Fibroblast of the aortic adventitia (primary cell): ENCODE data around the gene EXT2. TPM values are rescaled to one million over a fixed set of nuclear protein-coding genes. Genes with fewer than 3 reads are reported as not detected.

Experiments used
- DNase-seq: peaks from one replicate; pipeline ENCODE4 v3.0.0-alpha.2; 2010; ENCODE audit warnings: low read depth
- H3K4me3 ChIP-seq: 2 replicates; pipeline ENCODE4 v1.5.1; 2011; ENCODE audit warnings: low read depth, mild to moderate bottlenecking, control low read depth, low read length, moderate library complexity
- total RNA-seq: library from RNA; depleted of rRNA; stranded (reverse); fragments of >200 nt; gene quantifications from 2 replicates; pipeline ENCODE4 v1.2.3, GENCODE V29; 2012; ENCODE audit warnings: low replicate concordance
- TF ChIP-seq, protein P1 (sequence below): IDR thresholded peaks from 2 replicates; pipeline ENCODE4 v1.5.1; 2011; ENCODE audit warnings: mild to moderate bottlenecking, low read length, control low read depth, inconsistent platforms; ENCODE audit not compliant: insufficient read depth

Gene EXT2
- total RNA-seq, 1 donor, result 100 TPM

DNA sequence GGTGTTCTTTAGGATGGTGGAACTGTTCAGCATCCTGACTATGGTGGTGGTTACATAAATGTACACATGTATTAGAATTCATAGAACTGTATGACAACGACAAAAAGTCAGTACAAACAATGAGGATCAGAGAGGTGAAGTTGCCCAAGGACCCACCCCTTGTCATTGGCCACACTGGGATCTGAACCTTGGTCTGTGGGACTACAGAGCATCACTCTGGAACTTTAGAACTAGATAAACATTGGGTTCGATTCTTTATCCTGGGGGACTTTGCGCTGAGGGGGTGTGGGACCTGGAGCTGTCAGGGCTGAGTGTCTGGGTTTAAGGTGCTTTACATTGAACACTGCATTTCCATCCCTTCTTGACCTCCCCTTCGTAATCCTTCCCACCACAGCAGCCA lies 12.8 kb upstream of the EXT2 start:
- H3K4me3 ChIP-seq, result no peak overlapping the region
- TF ChIP-seq, protein P1, sequence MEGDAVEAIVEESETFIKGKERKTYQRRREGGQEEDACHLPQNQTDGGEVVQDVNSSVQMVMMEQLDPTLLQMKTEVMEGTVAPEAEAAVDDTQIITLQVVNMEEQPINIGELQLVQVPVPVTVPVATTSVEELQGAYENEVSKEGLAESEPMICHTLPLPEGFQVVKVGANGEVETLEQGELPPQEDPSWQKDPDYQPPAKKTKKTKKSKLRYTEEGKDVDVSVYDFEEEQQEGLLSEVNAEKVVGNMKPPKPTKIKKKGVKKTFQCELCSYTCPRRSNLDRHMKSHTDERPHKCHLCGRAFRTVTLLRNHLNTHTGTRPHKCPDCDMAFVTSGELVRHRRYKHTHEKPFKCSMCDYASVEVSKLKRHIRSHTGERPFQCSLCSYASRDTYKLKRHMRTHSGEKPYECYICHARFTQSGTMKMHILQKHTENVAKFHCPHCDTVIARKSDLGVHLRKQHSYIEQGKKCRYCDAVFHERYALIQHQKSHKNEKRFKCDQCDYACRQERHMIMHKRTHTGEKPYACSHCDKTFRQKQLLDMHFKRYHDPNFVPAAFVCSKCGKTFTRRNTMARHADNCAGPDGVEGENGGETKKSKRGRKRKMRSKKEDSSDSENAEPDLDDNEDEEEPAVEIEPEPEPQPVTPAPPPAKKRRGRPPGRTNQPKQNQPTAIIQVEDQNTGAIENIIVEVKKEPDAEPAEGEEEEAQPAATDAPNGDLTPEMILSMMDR, result no peak
- no peak for DNase-seq

DNA sequence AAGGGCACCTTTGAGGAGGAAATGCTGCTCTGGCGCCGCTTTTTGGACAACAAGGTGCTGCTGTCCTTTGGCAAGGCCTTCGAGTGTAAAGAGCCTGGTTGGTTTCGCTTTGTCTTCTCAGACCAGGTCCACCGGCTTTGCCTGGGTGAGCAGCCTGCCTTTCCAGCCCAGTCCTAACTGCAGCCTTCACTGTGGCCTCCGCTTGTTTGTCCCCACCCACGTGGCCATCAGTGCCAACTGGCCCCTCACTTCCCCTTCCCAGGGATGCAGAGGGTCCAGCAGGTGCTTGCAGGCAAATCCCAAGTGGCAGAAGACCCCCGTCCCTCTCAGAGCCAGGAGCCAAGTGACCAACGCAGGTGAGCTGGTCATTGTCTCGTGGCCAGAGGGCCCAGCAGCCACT lies 12.0 kb upstream of the EXT2 start:
- TF ChIP-seq, protein P1, result no peak
- no peak for DNase-seq
- no peak overlapping the region for H3K4me3 ChIP-seq

DNA sequence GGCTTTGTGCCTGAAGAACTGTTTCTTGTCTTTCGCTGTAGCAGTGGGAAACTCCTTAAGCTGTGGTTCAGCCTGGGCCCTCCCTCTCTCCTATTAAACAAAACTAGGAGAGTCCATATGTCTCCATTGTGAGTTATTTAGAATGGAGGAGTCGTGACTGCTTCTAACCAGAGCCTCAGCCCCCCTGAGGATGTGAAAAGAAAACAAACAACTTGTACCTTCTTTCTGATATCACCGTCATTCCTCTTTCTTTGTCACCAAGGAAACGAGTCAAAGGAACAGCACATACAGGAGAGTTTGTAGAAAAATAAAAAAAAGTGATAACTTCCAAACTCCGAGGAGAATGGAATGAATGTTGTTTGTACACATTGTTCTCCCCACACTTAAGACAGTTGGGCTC lies 11.6 kb upstream of the EXT2 start:
- TF ChIP-seq, protein P1, result no peak
- no peak for DNase-seq
- no peak overlapping the region for H3K4me3 ChIP-seq

DNA sequence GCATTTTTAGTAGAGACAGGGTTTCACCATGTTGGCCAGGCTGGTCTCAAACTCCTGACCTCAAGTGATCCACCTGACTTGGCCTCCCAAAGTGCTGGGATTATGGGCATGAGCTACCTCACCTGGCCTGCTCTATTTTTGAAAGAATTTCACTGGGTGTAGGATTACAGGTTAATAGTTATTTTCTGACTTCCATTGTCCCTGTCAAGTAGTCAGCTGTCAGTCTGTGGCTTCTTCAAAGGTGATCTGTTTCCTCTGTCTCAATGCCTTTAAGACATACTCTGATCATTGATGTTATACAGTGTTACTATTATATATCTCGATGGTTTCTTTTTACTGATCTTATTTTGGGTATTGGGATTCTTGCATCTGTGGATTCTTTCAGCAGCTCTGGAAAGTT lies 10.1 kb upstream of the EXT2 start:
- H3K4me3 ChIP-seq, result no peak overlapping the region
- TF ChIP-seq, protein P1, result no peak
- no peak for DNase-seq

DNA sequence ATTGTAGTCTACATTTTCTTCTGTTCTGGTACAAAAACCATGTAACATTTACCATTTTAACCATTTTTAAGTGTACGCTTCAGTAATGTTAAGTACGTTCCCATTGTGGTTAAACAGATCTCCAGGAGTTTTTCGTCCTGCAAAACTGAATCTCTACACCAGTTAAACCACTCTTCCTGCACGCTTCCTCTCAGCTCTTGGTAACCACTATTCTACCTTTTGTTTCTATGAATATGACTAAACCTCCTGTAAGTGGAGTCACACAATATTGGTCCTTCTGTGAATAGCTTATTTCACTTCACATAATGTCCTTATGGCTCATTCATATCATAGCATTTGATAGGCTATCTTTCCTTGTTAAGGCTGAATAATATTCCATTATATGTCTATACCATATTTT lies 7.1 kb upstream of the EXT2 start:
- TF ChIP-seq, protein P1, result no peak
- no peak overlapping the region for H3K4me3 ChIP-seq
- no peak for DNase-seq

DNA sequence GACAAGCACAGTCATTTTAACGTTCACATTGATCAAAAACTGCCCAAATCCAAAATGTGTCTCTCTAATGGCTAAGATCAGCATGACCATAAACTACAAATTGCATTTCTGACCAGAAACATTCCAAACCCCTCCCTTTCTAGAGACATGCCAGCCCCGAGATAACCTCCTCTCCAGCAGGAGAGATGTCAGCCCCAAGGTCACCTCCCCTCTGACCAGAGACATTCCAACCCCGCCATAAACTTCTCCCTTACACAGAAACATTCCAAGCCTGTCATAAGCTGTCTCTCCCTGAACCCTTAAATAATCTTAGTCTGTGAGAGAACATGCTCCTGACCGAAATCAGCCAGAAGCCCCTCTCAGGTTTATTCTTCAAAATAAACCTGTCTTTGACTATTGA lies 6.6 kb upstream of the EXT2 start:
- TF ChIP-seq, protein P1, result no peak
- H3K4me3 ChIP-seq, result no peak overlapping the region
- no peak for DNase-seq

DNA sequence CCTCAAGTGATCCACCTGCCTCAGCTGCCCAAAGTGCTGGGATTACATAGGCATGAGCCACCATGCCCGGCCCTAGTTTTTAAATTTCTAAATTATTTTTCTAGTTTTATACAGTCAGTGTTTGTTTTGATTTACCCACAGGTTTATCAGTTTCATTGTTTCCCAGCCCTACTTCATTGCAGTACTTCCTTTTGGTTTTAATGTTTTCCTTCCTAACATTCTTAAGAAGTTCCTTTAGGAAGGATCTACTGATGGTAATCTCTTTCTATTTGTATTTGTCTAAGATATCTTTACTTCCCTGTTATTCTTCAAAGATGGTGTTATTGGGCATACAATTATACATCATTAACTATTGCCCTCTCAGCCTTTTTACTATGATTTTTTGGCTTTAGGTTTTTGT lies 4.9 kb upstream of the EXT2 start:
- DNase-seq, result no peak
- TF ChIP-seq, protein P1, result no peak

More for the DNA sequence above, 4.9 kb upstream of the EXT2 start:
- H3K4me3 ChIP-seq, result no peak overlapping the region
